Suprapubic skin (tissue), 4 donors: ENCODE results near the gene CDRT15. TPM values are rescaled to one million over a fixed set of nuclear protein-coding genes. Genes with fewer than 3 reads are reported as not detected.

Experiments
- DNase-seq, 2 donors: peaks; one replicate each; pipeline ENCODE4 v3.0.0-alpha.2; 2019; ENCODE audit warnings: low spot score in 2 of 2
- H3K27ac ChIP-seq: fragments of 200-600 bp; sonication (generic); one replicate; pipeline ENCODE4 v1.5.1; 2019
- H3K27me3 ChIP-seq: fragments of 200-600 bp; sonication (generic); one replicate; pipeline ENCODE4 v1.5.1; 2019
- H3K36me3 ChIP-seq: fragments of 200-600 bp; sonication (generic); one replicate; pipeline ENCODE4 v1.5.1; 2019
- H3K4me1 ChIP-seq: fragments of 200-600 bp; sonication (generic); one replicate; pipeline ENCODE4 v1.5.1; 2019
- H3K4me3 ChIP-seq: fragments of 200-600 bp; sonication (generic); one replicate; pipeline ENCODE4 v1.5.1; 2019; ENCODE audit warnings: mild to moderate bottlenecking
- H3K9me3 ChIP-seq: fragments of 200-600 bp; sonication (generic); one replicate; pipeline ENCODE4 v1.5.1; 2019
- CTCF ChIP-seq, 2 donors: fragments of 200-600 bp in 1 of 2; fragments of 450-650 bp in 1 of 2; sonication (generic) in 1 of 2; IDR thresholded peaks; one replicate each; pipeline ENCODE4 v1.5.1; 2016 to 2019; ENCODE audit warnings: antibody characterized with exemption in 2 of 2, mild to moderate bottlenecking in 1 of 2, moderate library complexity in 1 of 2
- EP300 ChIP-seq: sonication (generic); formaldehyde crosslinking; IDR thresholded peaks from one replicate; pipeline ENCODE4 v1.6.1; 2017; ENCODE audit warnings: antibody characterized with exemption
- POLR2A ChIP-seq, 2 donors: fragments of 450-650 bp; IDR thresholded peaks; one replicate each; pipeline ENCODE4 v1.6.1; 2017; ENCODE audit warnings: antibody characterized with exemption in 2 of 2, mild to moderate bottlenecking in 2 of 2, moderate library complexity in 2 of 2
- POLR2AphosphoS5 ChIP-seq, 3 donors: sonication (generic); formaldehyde crosslinking; IDR thresholded peaks; one replicate each; pipeline ENCODE4 v1.6.1; 2017; ENCODE audit warnings: antibody characterized with exemption in 3 of 3
- WGBS: methylation state at CpG from one replicate; pipeline ENCODE4 v1.1.5; 2018; 5-methylcytosine and 5-hydroxymethylcytosine counted together
- total RNA-seq, 4 donors: library from RNA; depleted of rRNA; stranded (reverse); fragments of >200 nt; gene quantifications; one replicate each; pipeline ENCODE4 v1.1.0, GENCODE V29; 2016

The CDRT15 gene
- total RNA-seq, 4 donors from 2014 or later: not detected

DNA sequence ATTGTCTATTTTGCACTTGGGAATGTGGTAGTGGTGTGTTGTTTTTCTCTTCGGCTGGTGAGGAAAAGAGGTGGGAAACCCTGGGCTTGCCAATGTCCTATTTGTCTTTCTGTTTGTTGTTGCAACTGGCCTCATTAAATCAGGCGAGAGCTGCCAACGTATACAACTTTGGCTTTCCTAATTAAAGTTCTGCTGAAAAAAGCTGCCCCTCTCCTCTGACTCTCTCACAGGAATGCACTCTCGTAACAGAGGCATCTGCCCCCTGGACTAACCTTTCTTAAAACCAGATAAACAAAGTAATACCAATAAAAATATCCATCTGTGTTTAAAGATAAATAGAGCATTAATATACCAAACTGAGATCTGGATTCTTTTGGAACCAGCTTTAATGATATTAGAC lies 7.8 kb downstream of the CDRT15 start:
- TF ChIP-seq POLR2A (IDR thresholded peaks at IDR 0.05) (no peak), CTCF (IDR thresholded peaks at IDR 0.05) (no peak)
- Histone ChIP-seq H3K4me1 (no peaks in the 10 kb centered on the region), H3K36me3 (no peaks in the 10 kb centered on the region), H3K27ac (no peak overlapping the region), H3K9me3 (no peaks in the 10 kb centered on the region), H3K4me3 (no peak overlapping the region), H3K27me3 (no peaks in the 10 kb centered on the region)
- no peak for DNase-seq
- 61% methylated on average over 4 of the region's 4 CpGs for WGBS

DNA sequence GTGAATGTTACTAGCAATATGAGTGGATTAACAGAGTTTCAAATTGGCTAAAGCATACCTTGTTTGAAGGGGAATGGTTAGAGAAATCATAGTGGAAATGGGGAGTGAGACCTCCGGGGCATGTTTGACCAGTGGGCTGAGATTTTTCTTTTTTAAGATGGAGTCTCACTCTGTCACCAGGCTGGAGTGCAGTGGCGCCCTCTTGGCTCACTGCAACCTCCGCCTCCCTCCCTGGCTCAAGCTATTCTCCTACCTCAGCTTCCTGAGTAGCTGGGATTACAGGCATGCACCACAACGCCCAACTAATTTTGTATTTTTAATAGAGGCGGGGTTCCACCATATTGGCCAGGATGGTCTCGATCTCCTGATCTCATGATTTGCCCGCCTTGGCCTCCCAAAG lies 9.6 kb downstream of the CDRT15 start:
- Histone ChIP-seq H3K9me3 (no peaks in the 10 kb centered on the region), H3K36me3 (no peaks in the 10 kb centered on the region), H3K27me3 (no peaks in the 10 kb centered on the region), H3K4me3 (no peak overlapping the region), H3K27ac (no peak overlapping the region), H3K4me1 (no peaks in the 10 kb centered on the region)
- TF ChIP-seq EP300: no peak
- TF ChIP-seq POLR2A (IDR thresholded peaks at IDR 0.05): no peak
- no peak for TF ChIP-seq CTCF (IDR thresholded peaks at IDR 0.05)
- TF ChIP-seq POLR2AphosphoS5 (IDR thresholded peaks at IDR 0.05): no peak
- no peak for DNase-seq
- 95% methylated on average over 7 of the region's 7 CpGs for WGBS

DNA sequence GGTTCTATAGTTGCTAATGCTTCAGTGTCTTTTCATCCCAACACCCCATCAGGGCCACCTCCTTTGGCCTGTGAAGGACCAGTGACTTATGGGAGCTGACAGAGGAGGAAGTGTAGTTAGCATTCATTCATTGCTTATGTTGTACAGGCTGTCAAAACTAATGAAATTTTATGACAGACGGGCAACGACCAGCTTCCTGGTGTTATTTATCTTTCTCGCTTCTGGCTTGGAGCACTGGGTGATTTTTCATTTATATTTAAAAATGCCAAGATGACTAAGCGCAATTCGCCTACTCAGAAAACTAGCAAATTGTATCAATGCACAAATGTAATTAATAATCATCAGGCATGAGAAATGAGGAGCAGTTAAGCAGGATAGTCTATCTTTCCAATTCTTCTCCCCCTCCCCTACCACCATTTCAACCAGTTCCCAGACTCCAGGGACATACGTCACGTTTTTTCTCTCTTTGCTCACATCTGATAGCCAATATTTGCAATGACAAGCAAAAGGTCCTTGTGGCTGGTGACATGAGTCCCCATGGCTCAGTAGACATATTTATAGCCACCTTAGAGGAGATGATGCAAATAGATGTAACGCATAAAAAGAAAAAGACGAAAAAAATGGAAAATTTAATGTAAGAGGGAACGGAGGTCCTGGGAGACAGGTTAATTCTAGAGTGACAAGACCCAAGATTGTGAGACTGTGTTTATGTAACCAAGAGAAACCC lies 11.2 kb downstream of the CDRT15 start:
- no peak overlapping the region for H3K27ac ChIP-seq
- no peak overlapping the region for H3K4me3 ChIP-seq
- no peak for DNase-seq
- TF ChIP-seq POLR2AphosphoS5 (IDR thresholded peaks at IDR 0.05): no peak
- no peak for TF ChIP-seq EP300
- no peak for TF ChIP-seq CTCF (IDR thresholded peaks at IDR 0.05)
- TF ChIP-seq POLR2A (IDR thresholded peaks at IDR 0.05): no peak
- no peaks in the 10 kb centered on the region for H3K36me3 ChIP-seq
- no peaks in the 10 kb centered on the region for H3K4me1 ChIP-seq
- H3K27me3 ChIP-seq: no peaks in the 10 kb centered on the region
- no peaks in the 10 kb centered on the region for H3K9me3 ChIP-seq
- WGBS: 75% methylated on average over 10 of the region's 10 CpGs

- Histone ChIP-seq H3K4me1 (no peaks in the 10 kb centered on the region), H3K9me3 (no peaks in the 10 kb centered on the region), H3K4me3 (no peak overlapping the region), H3K27ac (no peak overlapping the region), H3K27me3 (no peaks in the 10 kb centered on the region), H3K36me3 (no peaks in the 10 kb centered on the region)
- TF ChIP-seq CTCF (IDR thresholded peaks at IDR 0.05): no peak
- no peak for TF ChIP-seq EP300
- no peak for DNase-seq
- whole genome bisulfite sequencing: 64% methylated on average over 4 of the region's 4 CpGs
These were observed 14.1 kb downstream of the CDRT15 start for GRCh38 chr17:14222611-14223010.

GRCh38 chr17:14214271-14214670 lies 22.4 kb downstream of the CDRT15 start:
- no peak overlapping the region for H3K4me3 ChIP-seq
- H3K27ac ChIP-seq: no peak overlapping the region
- no peaks in the 10 kb centered on the region for H3K4me1 ChIP-seq
- no peaks in the 10 kb centered on the region for H3K27me3 ChIP-seq
- DNase-seq: no peak
- TF ChIP-seq CTCF (IDR thresholded peaks at IDR 0.05) (no peak), POLR2A (IDR thresholded peaks at IDR 0.05) (no peak), POLR2AphosphoS5 (IDR thresholded peaks at IDR 0.05) (no peak), EP300 (no peak)
- H3K9me3 ChIP-seq: no peaks in the 10 kb centered on the region
- no peaks in the 10 kb centered on the region for H3K36me3 ChIP-seq
- 88% methylated on average over 2 of the region's 2 CpGs for WGBS
